SK-N-SH treated with all-trans-retinoic acid at 6 μM for 48 hours (cell line): ENCODE results near the gene ZNF80.

Source experiments
- ATAC-seq: fragments of 200-7000 bp; cut with Tn5 transposase; 3 replicates; pipeline ENCODE4 v1.9.1; 2020; ENCODE audit warnings: mild to moderate bottlenecking, moderate library complexity
- BACH2 ChIP-seq: fragments of 250-450 bp; sonication (Bioruptor Pico); IDR thresholded peaks from 2 replicates; pipeline ENCODE4 v1.9.0; 2021; ENCODE audit warnings: mild to moderate bottlenecking, borderline replicate concordance
- CSDC2 ChIP-seq: fragments of 250-450 bp; sonication (Bioruptor Pico); IDR thresholded peaks from 2 replicates; pipeline ENCODE4 v1.5.0; 2020; ENCODE audit warnings: mild to moderate bottlenecking, moderate library complexity
- GLIS3 ChIP-seq: fragments of 250-450 bp; sonication (Bioruptor Pico); IDR thresholded peaks from 2 replicates; pipeline ENCODE4 v1.5.0; 2020; ENCODE audit warnings: mild to moderate bottlenecking, moderate library complexity
- OSR1 ChIP-seq: fragments of 250-450 bp; sonication (Bioruptor Pico); IDR thresholded peaks from 2 replicates; pipeline ENCODE4 v1.8.0; 2022; ENCODE audit warnings: moderate library complexity, mild to moderate bottlenecking, inconsistent platforms
- PPARA ChIP-seq: fragments of 250-450 bp; sonication (Bioruptor Pico); IDR thresholded peaks from 2 replicates; pipeline ENCODE4 v1.5.0; 2020; ENCODE audit warnings: mild to moderate bottlenecking, borderline replicate concordance
- RARB ChIP-seq: fragments of 250-450 bp; sonication (Bioruptor Pico); IDR thresholded peaks from 2 replicates; pipeline ENCODE4 v1.8.0; 2021; ENCODE audit warnings: mild to moderate bottlenecking, moderate library complexity
- ZFP3 ChIP-seq: fragments of 250-450 bp; sonication (Bioruptor Pico); IDR thresholded peaks from 2 replicates; pipeline ENCODE4 v1.5.0; 2020; ENCODE audit warnings: mild to moderate bottlenecking, moderate library complexity
- ZFP30 ChIP-seq: fragments of 450-650 bp; formaldehyde crosslinking; IDR thresholded peaks from 2 replicates; pipeline ENCODE4 v1.5.0; 2022; ENCODE audit warnings: mild to moderate bottlenecking, moderate library complexity
- ZNF565 ChIP-seq: fragments of 450-650 bp; formaldehyde crosslinking; conservative IDR thresholded peaks from 2 replicates; pipeline ENCODE4 v1.5.0; 2020; ENCODE audit warnings: low read depth, mild to moderate bottlenecking, moderate library complexity
- ZNF70 ChIP-seq: fragments of 450-650 bp; formaldehyde crosslinking; IDR thresholded peaks from 2 replicates; pipeline ENCODE4 v1.5.0; 2020; ENCODE audit warnings: mild to moderate bottlenecking, moderate library complexity
- ZNF8 ChIP-seq: fragments of 450-650 bp; formaldehyde crosslinking; IDR thresholded peaks from 2 replicates; pipeline ENCODE4 v1.5.0; 2020; ENCODE audit warnings: mild to moderate bottlenecking, moderate library complexity
- TF ChIP-seq, protein P1 (sequence below): fragments of 250-450 bp; sonication (Bioruptor Pico); IDR thresholded peaks from 2 replicates; pipeline ENCODE4 v1.8.0; 2020; ENCODE audit warnings: mild to moderate bottlenecking, moderate library complexity, borderline replicate concordance
- TF ChIP-seq, protein P2 (sequence below): fragments of 250-450 bp; sonication (Bioruptor Pico); IDR thresholded peaks from 2 replicates; pipeline ENCODE4 v1.5.1; 2021; ENCODE audit warnings: mild to moderate bottlenecking, moderate library complexity
- TF ChIP-seq, protein P3 (sequence below): fragments of 250-450 bp; sonication (Bioruptor Pico); IDR thresholded peaks from 2 replicates; pipeline ENCODE4 v1.5.1; 2020; ENCODE audit warnings: low read depth, mild to moderate bottlenecking, moderate library complexity
- TF ChIP-seq, protein P4 (sequence below): fragments of 250-450 bp; sonication (Bioruptor Pico); IDR thresholded peaks from 2 replicates; pipeline ENCODE4 v1.5.0; 2020; ENCODE audit warnings: mild to moderate bottlenecking, moderate library complexity

ZNF80 gene

DNA sequence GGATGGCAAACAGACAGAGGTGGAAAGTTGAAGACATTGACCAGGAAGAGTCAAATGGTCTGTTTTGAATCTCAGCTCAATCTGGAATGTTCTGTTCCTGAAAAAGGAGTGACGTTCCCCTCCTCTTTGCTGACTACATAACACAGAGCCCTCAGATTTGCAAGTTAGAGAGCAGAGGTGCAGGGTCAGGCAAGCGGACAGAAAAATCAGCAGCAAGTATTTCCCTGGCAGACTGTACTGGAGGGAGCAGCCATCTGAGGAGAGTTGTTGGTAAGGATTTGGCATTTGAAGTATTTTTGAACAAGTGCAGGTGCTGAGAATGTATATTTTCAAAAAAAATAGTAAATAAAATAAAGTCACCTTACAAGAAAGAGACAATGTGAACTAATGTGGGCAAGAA is 17.6 kb downstream of the ZNF80 start:
- no peak for ATAC-seq
- TF ChIP-seq, protein P1, sequence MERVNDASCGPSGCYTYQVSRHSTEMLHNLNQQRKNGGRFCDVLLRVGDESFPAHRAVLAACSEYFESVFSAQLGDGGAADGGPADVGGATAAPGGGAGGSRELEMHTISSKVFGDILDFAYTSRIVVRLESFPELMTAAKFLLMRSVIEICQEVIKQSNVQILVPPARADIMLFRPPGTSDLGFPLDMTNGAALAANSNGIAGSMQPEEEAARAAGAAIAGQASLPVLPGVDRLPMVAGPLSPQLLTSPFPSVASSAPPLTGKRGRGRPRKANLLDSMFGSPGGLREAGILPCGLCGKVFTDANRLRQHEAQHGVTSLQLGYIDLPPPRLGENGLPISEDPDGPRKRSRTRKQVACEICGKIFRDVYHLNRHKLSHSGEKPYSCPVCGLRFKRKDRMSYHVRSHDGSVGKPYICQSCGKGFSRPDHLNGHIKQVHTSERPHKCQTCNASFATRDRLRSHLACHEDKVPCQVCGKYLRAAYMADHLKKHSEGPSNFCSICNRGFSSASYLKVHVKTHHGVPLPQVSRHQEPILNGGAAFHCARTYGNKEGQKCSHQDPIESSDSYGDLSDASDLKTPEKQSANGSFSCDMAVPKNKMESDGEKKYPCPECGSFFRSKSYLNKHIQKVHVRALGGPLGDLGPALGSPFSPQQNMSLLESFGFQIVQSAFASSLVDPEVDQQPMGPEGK (CRISPR knock-in tag): no peak
- TF ChIP-seq ZNF8 (CRISPR knock-in tag) (no peak), RARB (CRISPR knock-in tag) (no peak), ZNF70 (CRISPR knock-in tag) (no peak), ZFP3 (no peak)
- TF ChIP-seq, protein P2, sequence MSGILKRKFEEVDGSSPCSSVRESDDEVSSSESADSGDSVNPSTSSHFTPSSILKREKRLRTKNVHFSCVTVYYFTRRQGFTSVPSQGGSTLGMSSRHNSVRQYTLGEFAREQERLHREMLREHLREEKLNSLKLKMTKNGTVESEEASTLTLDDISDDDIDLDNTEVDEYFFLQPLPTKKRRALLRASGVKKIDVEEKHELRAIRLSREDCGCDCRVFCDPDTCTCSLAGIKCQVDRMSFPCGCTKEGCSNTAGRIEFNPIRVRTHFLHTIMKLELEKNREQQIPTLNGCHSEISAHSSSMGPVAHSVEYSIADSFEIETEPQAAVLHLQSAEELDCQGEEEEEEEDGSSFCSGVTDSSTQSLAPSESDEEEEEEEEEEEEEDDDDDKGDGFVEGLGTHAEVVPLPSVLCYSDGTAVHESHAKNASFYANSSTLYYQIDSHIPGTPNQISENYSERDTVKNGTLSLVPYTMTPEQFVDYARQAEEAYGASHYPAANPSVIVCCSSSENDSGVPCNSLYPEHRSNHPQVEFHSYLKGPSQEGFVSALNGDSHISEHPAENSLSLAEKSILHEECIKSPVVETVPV (CRISPR knock-in tag): no peak

DNA sequence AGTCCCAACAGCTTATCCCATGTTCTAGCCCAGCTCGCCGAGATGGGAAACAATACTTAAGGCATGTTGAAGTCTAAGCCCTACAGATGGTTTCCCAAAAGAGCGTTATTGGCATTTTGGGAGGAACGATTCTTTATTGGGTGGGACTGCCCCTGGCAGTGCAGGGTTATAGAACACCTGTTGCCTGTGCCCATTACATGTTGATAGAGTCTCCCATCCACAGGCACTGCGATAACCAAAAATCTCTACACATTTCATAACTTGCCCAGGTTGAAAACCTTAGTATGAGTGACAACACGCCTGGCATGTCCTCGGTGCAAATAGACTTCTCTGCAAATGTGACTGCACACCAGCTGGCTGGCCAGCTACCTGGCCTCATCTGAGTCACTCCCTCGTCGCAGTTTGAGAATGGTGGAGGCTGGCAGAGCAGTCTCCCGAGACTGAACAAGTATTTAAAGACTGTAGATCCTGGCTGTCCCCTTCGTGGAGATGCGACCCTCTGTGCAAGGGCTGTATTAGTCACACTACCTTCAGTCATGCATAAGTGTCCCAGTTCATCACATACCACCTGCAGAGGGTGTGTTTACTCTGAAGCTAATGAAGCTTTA is 18.7 kb downstream of the ZNF80 start:
- TF ChIP-seq ZFP30 (no peak), ZNF565 (CRISPR knock-in tag) (no peak), CSDC2 (CRISPR knock-in tag) (no peak), ZNF70 (CRISPR knock-in tag) (no peak), OSR1 (CRISPR knock-in tag) (no peak), PPARA (CRISPR knock-in tag) (no peak), BACH2 (CRISPR knock-in tag) (no peak), ZFP3 (no peak)
- TF ChIP-seq, protein P1 (CRISPR knock-in tag): no peak
- TF ChIP-seq, protein P3, sequence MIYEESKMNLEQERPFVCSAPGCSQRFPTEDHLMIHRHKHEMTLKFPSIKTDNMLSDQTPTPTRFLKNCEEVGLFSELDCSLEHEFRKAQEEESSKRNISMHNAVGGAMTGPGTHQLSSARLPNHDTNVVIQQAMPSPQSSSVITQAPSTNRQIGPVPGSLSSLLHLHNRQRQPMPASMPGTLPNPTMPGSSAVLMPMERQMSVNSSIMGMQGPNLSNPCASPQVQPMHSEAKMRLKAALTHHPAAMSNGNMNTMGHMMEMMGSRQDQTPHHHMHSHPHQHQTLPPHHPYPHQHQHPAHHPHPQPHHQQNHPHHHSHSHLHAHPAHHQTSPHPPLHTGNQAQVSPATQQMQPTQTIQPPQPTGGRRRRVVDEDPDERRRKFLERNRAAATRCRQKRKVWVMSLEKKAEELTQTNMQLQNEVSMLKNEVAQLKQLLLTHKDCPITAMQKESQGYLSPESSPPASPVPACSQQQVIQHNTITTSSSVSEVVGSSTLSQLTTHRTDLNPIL: no peak
- TF ChIP-seq, protein P2 (CRISPR knock-in tag): no peak
- TF ChIP-seq, protein P4, sequence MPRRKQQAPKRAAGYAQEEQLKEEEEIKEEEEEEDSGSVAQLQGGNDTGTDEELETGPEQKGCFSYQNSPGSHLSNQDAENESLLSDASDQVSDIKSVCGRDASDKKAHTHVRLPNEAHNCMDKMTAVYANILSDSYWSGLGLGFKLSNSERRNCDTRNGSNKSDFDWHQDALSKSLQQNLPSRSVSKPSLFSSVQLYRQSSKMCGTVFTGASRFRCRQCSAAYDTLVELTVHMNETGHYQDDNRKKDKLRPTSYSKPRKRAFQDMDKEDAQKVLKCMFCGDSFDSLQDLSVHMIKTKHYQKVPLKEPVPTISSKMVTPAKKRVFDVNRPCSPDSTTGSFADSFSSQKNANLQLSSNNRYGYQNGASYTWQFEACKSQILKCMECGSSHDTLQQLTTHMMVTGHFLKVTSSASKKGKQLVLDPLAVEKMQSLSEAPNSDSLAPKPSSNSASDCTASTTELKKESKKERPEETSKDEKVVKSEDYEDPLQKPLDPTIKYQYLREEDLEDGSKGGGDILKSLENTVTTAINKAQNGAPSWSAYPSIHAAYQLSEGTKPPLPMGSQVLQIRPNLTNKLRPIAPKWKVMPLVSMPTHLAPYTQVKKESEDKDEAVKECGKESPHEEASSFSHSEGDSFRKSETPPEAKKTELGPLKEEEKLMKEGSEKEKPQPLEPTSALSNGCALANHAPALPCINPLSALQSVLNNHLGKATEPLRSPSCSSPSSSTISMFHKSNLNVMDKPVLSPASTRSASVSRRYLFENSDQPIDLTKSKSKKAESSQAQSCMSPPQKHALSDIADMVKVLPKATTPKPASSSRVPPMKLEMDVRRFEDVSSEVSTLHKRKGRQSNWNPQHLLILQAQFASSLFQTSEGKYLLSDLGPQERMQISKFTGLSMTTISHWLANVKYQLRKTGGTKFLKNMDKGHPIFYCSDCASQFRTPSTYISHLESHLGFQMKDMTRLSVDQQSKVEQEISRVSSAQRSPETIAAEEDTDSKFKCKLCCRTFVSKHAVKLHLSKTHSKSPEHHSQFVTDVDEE (CRISPR knock-in tag): no peak
- TF ChIP-seq, all 23 proteins: peak for 0
- no peak for ATAC-seq

DNA sequence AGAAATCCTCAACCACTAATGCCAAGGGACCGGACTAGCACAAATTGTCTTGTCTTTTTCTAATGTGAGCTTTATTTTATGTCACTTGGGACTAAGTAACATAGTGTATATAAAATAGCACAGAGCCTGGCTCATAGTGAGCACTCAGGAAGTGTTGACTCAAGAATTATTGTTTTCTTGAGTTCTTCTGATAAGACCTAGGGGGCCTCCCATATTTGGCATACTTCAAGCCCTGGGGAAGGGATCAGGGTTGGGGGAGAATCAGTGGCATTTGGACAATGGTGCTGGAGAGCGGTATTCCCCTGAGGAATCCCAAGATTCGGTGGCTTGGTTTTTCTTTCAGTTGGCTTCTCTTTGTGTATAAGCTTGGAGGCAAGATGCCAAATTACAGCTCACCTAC is 19.4 kb downstream of the ZNF80 start:
- no peak for ATAC-seq
- no peak for TF ChIP-seq BACH2 (CRISPR knock-in tag)
- no peak for TF ChIP-seq RARB (CRISPR knock-in tag)
- TF ChIP-seq GLIS3 (CRISPR knock-in tag): no peak
- TF ChIP-seq, protein P1 (CRISPR knock-in tag): no peak
- no peak for TF ChIP-seq ZFP30
- TF ChIP-seq PPARA (CRISPR knock-in tag): no peak
- TF ChIP-seq, all 23 proteins: peak for 0
